GM12874 (cell line): ENCODE data around the gene GAMT.

Source experiments
- CTCF ChIP-seq: IDR thresholded peaks from 2 replicates; pipeline ENCODE4 v1.5.1; 2011; ENCODE audit warnings: low read depth, mild to moderate bottlenecking, control low read depth, low read length, moderate library complexity; ENCODE audit not compliant: insufficient read depth

GAMT gene

DNA sequence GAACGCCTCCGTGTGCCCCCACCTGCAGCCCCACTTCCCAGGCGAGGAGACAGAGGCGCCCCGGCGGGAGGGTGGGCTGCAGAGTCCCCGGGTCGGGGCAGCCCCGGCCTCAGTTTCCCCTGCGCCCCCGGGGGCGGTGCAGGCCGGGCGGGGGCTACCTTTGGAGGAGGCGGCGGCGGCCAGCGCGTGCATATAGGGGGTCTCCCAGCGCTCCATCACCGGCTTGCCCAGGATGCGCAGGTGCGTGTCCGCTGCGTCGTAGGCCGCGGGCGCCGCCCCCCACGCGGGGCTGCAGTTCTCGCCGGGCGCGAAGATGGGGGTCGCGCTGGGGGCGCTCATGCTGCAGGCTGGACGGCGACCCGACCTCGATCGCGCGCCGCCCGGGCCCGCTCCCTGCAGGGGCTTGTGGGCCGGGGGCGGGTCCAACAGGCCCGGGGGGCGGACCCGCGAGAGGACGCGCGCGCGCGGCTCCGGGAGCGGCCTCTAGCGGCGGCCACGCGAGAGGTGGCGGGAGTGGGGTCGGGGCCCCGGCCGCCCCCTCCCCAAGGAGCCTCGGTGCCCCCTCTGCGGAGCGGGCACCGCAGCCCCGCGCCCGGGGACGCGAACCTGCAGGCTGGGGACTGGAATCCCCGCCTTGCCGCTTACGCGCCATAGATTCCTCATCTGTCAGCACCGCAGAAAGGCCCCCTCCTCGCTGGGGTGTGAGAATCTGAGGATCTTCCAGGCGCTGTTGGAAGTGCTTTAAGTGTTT, at the start of gene GAMT:
Gene GAMT, minus strand, starts transcription at position 405 of the 751 bp plus-strand sequence. Its CDS starts 66 bp downstream, at position 339.
- TF ChIP-seq CTCF: peak; percentile 68

- TF ChIP-seq CTCF: no peak
These were observed 48.4 kb upstream of the GAMT start, which contains the start of gene APC2 for GRCh38 chr19:1449467-1450442. TSS of gene APC2 (plus strand) at chr19:1450121. CDS start at chr19:1453002, 2,881 bp downstream.

- no peak for TF ChIP-seq CTCF
These were observed 46.6 kb upstream of the GAMT start for GRCh38 chr19:1447944-1448343.

DNA sequence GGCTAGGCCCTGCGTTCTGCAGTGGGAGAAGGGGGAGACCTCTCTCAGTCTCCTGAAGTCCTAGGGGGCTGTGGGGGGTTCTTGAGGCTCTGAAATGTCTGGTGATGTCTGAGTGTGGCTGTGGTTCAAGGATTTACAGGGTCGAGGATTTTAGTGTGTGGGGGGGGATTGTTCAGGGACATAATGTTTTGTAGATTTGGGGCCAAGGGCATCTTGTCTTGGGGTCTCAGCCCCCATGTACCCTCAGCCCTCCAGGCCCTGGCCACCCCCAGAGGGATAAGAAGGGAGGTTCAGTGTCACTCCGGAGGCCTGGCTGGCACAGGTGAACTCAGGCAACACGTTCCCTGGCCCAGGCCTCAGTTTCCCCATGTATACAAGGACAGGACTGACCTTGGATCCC, 46.2 kb upstream of the GAMT start:
- no peak for TF ChIP-seq CTCF

- no peak for TF ChIP-seq CTCF
These were observed 45.6 kb upstream of the GAMT start for GRCh38 chr19:1446713-1447481.

- no peak for TF ChIP-seq CTCF
These were observed 44.8 kb upstream of the GAMT start for GRCh38 chr19:1445932-1446712.
